ENCODE measurements around the gene APELA.
"Not testable (repeated sequence)": the region's sequence is repeated elsewhere in the genome, so short reads cannot be mapped to it uniquely, and the experiment has no call there.

DNA sequence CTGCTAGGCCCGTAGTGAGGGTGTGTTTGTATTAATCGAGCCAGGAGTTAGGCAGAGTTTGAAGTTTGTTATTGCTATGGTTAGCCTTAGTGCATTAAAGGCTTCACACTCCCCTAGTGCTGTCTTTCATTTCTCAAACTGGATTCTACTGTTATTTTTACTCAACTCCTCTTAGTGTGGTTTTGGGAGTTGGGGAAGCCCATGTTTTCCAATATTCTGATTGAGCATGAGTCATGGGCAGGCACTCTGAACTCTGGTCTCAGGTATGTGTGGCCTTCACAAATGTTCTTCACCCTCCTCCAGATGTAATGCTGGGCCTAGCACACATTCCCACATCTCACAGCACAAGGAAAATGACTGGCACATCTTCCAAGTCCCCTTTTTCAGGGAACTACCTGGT, 50.1 kb downstream of the APELA start:
- TF ChIP-seq, protein P1, sequence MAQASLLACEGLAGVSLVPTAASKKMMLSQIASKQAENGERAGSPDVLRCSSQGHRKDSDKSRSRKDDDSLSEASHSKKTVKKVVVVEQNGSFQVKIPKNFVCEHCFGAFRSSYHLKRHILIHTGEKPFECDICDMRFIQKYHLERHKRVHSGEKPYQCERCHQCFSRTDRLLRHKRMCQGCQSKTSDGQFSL (CRISPR knock-in tag; IDR thresholded peaks at IDR 0.05) = not testable (repeated sequence)
- TF ChIP-seq REST (IDR thresholded peaks at IDR 0.05; ENCODE audit: borderline replicate concordance in 1 of 2, low read depth in 1 of 2, low read length in 2 of 2); ZFYVE20 (CRISPR knock-in tag; IDR thresholded peaks at IDR 0.05; ENCODE audit: borderline replicate concordance, low read depth); POLR2A (IDR thresholded peaks at IDR 0.05; ENCODE audit: insufficient read depth in 1 of 2, low read depth in 2 of 2, low read length in 2 of 2); ZNF850 (CRISPR knock-in tag; conservative IDR thresholded peaks at IDR 0.05); ATF3 (CRISPR knock-in tag; IDR thresholded peaks at IDR 0.05); MXI1 (IDR thresholded peaks at IDR 0.05; ENCODE audit: borderline replicate concordance, low read depth, low read length); RARG (CRISPR knock-in tag; IDR thresholded peaks at IDR 0.05; ENCODE audit: low read depth); TFAP4 (IDR thresholded peaks at IDR 0.05; ENCODE audit: borderline replicate concordance, low read depth); MYC (CRISPR knock-in tag; IDR thresholded peaks at IDR 0.05; ENCODE audit: borderline replicate concordance); DNMT1 (CRISPR knock-in tag; IDR thresholded peaks at IDR 0.05); YY1 (IDR thresholded peaks at IDR 0.05; ENCODE audit: insufficient read depth, insufficient replicate concordance, low read depth, low read length); RFX5 (IDR thresholded peaks at IDR 0.05; ENCODE audit: low read depth, low read length): not testable (repeated sequence)
- TF ChIP-seq, protein P2, sequence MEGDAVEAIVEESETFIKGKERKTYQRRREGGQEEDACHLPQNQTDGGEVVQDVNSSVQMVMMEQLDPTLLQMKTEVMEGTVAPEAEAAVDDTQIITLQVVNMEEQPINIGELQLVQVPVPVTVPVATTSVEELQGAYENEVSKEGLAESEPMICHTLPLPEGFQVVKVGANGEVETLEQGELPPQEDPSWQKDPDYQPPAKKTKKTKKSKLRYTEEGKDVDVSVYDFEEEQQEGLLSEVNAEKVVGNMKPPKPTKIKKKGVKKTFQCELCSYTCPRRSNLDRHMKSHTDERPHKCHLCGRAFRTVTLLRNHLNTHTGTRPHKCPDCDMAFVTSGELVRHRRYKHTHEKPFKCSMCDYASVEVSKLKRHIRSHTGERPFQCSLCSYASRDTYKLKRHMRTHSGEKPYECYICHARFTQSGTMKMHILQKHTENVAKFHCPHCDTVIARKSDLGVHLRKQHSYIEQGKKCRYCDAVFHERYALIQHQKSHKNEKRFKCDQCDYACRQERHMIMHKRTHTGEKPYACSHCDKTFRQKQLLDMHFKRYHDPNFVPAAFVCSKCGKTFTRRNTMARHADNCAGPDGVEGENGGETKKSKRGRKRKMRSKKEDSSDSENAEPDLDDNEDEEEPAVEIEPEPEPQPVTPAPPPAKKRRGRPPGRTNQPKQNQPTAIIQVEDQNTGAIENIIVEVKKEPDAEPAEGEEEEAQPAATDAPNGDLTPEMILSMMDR (CRISPR knock-in tag; IDR thresholded peaks at IDR 0.05) = not testable (repeated sequence)

Measured in HepG2 (cell line).